NT2/D1 (cell line): ENCODE data around the gene PDGFC.

Experiments used
- YY1 ChIP-seq: IDR thresholded peaks from 2 replicates; pipeline ENCODE4 v1.6.1; 2011; ENCODE audit not compliant: insufficient read length, insufficient read depth
- ZNF274 ChIP-seq: IDR thresholded peaks from 2 replicates; pipeline ENCODE4 v1.6.1; 2011; ENCODE audit warnings: mild to moderate bottlenecking, low read depth, low read length

DNA sequence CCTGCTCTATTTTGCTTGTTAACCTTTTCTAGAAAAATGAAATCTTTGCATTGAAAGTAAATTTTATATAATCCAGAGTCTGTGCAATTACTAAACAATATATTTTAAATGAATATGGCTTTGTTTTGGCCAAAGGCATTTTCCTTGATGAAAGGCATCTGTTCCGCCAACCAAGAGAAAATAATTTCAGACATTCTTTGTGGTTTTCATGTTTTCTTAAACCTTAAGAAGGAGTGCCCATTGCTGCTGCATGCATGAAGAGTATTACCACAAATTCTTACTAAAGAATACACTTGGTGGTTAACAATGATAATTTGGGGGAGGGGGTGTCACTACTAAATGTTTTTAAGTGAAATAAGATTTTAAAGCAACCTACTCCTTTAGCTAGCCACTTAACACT, 2.7 kb upstream of the PDGFC start:
- TF ChIP-seq ZNF274 (no peak), YY1 (no peak)
